Measurements from ENCODE around the gene C19orf67. TPM values are rescaled to one million over a fixed set of nuclear protein-coding genes. Genes with fewer than 3 reads are reported as not detected.

The C19orf67 gene
- total and polyA plus RNA-seq, 2 of the 4 experiments (the other 2 are of a cell fraction), result not detected

DNA sequence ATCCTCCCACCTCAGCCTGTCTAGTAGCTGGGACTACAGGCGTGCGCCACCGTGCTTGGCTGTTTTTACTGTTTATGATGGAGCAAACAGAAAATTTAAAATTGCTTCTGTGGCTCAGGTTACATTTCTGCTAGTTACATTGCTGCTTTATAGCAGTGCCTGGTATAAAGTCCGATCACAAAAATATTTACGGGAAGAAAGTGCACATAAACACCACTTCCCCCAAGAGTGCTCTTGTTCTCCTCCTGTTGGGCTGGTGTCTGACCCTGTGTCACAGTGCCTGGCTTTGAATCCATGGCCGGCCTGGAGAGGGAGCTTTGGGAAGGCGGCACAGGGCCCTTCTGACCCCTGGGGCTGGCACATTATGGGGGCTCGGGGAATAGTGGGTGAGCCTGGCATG lies 20.1 kb upstream of the C19orf67 start:
- H3K79me1 ChIP-seq (ENCODE audit: low read depth in 1 of 2, low read length in 2 of 2), result peaks cover 5 to 22% of the 10 kb centered on the region in 2 experiments; a peak in 2 of 4 replicates
- no peak overlapping the region for H2AK5ac ChIP-seq (ENCODE audit: low read depth, low read length)
- no peak overlapping the region for H3K27ac ChIP-seq (ENCODE audit: insufficient read depth, low read length)
- no peak for ATAC-seq (ENCODE audit: low read depth)
- no peaks in the 10 kb centered on the region for H3K4me1 ChIP-seq (ENCODE audit: control insufficient read depth, insufficient read depth, low read length)
- no peak overlapping the region for H3K56ac ChIP-seq (ENCODE audit: extremely low read depth, insufficient read depth, low read length)
- no peak overlapping the region for H3K4me2 ChIP-seq (ENCODE audit: low read depth, low read length)
- H3K9ac ChIP-seq (ENCODE audit: low read depth, low read length), result no peak overlapping the region
- no peak overlapping the region for H2AK9ac ChIP-seq (replicated peaks; ENCODE audit: low read depth, low read length, poor library complexity)
- H3K14ac ChIP-seq (replicated peaks; ENCODE audit: low read depth, low read length), result no peak overlapping the region
- H2BK5ac ChIP-seq (ENCODE audit: low read depth, low read length, poor library complexity, severe bottlenecking), result no peak overlapping the region
- peaks cover 30% of the 10 kb centered on the region for H3K36me3 ChIP-seq (ENCODE audit: control insufficient read depth, insufficient read depth, low read length)
- no peaks in the 10 kb centered on the region for H3K27me3 ChIP-seq (ENCODE audit: control insufficient read depth, insufficient read depth, low read length)
- intact Hi-C loops (cut with micrococcal nuclease), result no loop called here
- no peak overlapping the region for H4K8ac ChIP-seq (ENCODE audit: low read depth in 2 of 2, low read length in 2 of 2)
- no peak overlapping the region for H2BK15ac ChIP-seq (ENCODE audit: low read depth, low read length)
- H4K5ac ChIP-seq (ENCODE audit: low read depth, low read length), result no peak overlapping the region
- no peak overlapping the region for H3K4ac ChIP-seq (ENCODE audit: low read depth, low read length)
- no peaks in the 10 kb centered on the region; the same call in 1 of the 2 replicates for H4K20me1 ChIP-seq (ENCODE audit: insufficient read depth, low read length)
- POLR2A ChIA-PET (ENCODE audit: unreplicated experiment), result no interaction called here
- 100% methylated on average over 2 of the region's 8 CpGs; no CpG with 5 or more reads in 1 of the 2 experiments for WGBS, 2 experiments (ENCODE audit: extremely low coverage in 2 of 2, insufficient read length in 1 of 2)
- CTCF ChIA-PET, result no interaction called here
- dilution Hi-C loops (cut with HindIII; ENCODE audit: low sequenced_read_pairs, unreplicated experiment), result no loop called here
- TF ChIP-seq SMC3 (IDR thresholded peaks at IDR 0.05; ENCODE audit: low read depth, low read length), result no peak
- TF ChIP-seq ELK1 (IDR thresholded peaks at IDR 0.05; ENCODE audit: borderline replicate concordance, low read depth, low read length), result no peak
- DNase-seq, result no peak
- no peak overlapping the region for H3K4me3 ChIP-seq (ENCODE audit: insufficient read depth, low read depth, low read length)
- no peaks in the 10 kb centered on the region for H3K9me3 ChIP-seq (ENCODE audit: control insufficient read depth, insufficient read depth, low read length)
- in situ Hi-C loops (cut with MboI; ENCODE audit: low sequenced_read_pairs), result no loop called here
- no peak overlapping the region for H2BK20ac ChIP-seq (ENCODE audit: low read depth, low read length)
- H3K23ac ChIP-seq (ENCODE audit: low read depth, low read length), result no peak overlapping the region
- no peaks in the 10 kb centered on the region for H3K9me1 ChIP-seq (ENCODE audit: insufficient read depth, low read length)
- no peak overlapping the region for H2AFZ ChIP-seq (replicated peaks; ENCODE audit: low read length, poor library complexity)
- no peak overlapping the region for H2BK120ac ChIP-seq (ENCODE audit: low read depth, low read length)
- BruUV-seq (replicated peaks), result no TSS peak
- no peak overlapping the region for H3K18ac ChIP-seq (ENCODE audit: low read depth, low read length)
- H4K91ac ChIP-seq (ENCODE audit: insufficient read depth, low read depth, low read length), result no peak overlapping the region

Data from IMR-90 (cell line).